ENCODE results near the gene NUP35.

The NUP35 gene

GRCh38 chr2:183209395-183210028 lies 85.3 kb downstream of the NUP35 start:
- DNase-seq (ENCODE audit: low read depth, low spot score), result no peak
